Inflammatory macrophage treated with lipopolysaccharide for 1 hour (primary cell): Measurements from ENCODE around the gene NR5A2.
A peak's percentile ranks its signal among the peaks of the same experiment; 100 is the strongest.
"Not testable (repeated sequence)": the region's sequence is repeated elsewhere in the genome, so short reads cannot be mapped to it uniquely, and the experiment has no call there.

Experiments
- DNase-seq, 2 donors: peaks; one replicate each; pipeline ENCODE4 v3.0.0-alpha.2; 2020 to 2022

The NR5A2 gene

GRCh38 chr1:200166411-200166810 lies 138.9 kb downstream of the NR5A2 start:
- DNase-seq = peak; percentile 57 to 65

DNA sequence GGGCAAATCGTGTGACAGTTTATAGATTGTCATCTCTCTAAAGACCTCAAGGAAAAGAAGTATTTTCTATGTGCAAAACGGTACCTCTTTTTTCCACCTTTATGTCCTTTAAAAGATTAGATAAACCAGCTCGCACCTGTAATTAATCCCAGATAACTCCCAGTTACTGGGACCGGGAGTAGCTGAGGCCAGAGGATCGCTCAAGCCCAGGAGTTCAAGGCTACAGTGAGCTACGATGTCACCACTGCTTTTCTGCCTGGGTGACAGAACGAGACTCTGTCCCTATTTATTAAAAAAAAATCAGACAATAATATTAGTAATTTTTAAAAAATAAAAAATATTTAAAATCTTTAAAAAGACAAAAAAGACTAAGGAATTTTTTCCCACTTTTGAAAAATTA lies 141.4 kb downstream of the NR5A2 start:
- DNase-seq = no peak

DNA sequence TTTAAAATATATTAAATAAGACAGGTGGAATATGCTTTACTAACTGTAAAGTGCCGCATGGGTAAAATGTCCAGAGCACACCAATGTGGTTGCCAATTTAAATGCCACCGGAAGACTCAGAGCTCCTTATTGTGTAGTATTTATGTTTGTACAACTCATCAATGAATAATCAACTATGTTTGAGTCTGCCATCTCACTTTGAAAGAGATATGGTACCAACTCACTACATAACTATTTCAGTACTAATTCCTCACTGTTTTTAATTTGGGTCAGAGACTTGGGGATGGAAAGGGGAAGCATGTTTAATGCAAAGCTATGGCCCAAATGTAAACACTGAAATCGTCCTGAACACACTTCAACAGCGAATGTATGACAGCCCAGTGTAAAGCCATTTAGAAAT lies 144.8 kb downstream of the NR5A2 start:
- no peak for DNase-seq

DNA sequence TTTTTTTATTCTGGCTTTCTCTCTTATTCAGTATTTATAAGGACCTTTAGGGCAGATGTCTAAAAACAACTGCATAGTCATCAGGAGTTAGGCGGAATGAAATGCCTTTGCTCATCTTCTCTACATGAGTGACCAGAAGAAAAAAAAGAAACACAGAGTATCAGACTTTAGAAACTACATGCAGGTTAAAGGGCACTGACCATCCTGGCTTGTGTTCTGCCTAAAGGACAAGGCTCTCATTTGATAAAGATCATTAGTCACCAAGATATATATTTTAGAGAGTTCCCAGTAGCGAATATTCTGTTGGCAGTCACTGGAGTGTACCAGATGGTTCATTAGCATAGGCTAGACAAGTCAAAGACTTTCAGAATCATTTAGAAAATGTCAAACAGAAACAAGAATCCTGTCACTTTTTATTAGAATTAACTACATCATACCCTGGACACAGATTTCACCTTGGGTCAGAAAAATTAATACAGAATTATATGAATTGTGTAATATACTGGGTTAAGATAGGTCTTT lies 145.6 kb downstream of the NR5A2 start:
- no peak for DNase-seq

- no peak for DNase-seq
Observed at GRCh38 chr1:200174525-200175295, 147.2 kb downstream of the NR5A2 start.

GRCh38 chr1:200176181-200176580 lies 148.7 kb downstream of the NR5A2 start:
- no peak for DNase-seq

DNA sequence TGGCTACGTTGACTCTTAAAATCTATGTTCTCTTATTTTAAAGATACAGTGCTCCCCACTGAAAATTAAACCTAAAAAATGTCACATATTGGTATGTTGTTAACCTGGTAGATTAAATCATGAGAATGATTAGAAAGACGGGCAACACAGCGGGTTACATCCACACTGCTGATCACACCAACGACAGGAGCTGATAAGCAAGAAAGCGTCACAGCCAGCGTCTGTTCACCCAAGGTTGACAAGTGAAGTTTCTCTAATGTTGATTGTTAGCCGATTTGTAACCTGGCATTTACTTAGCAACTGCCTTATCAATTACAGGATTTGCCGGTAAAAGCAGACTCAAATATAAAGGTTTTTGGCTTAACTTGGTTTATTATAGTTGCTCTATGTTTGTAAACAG lies 149.3 kb downstream of the NR5A2 start:
- no peak for DNase-seq

DNA sequence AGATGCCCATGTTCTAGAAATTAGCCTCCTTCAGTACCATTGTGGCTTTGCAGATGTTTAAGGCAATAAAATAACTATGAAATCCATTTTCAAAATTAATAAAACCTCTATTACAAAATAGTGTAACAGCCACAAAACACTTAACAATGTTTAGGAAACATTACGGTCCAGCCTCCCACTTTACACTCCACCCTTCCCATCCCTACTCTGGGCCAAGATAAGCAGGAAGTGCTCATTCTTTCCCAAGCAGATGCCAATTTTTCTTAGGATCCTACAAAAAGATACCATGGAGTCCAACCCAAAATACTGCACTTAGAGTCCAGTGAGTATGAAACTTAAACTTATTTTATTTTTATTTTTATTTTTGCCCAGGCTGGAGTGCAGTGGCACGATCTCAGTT lies 150.8 kb downstream of the NR5A2 start:
- DNase-seq = no peak

DNA sequence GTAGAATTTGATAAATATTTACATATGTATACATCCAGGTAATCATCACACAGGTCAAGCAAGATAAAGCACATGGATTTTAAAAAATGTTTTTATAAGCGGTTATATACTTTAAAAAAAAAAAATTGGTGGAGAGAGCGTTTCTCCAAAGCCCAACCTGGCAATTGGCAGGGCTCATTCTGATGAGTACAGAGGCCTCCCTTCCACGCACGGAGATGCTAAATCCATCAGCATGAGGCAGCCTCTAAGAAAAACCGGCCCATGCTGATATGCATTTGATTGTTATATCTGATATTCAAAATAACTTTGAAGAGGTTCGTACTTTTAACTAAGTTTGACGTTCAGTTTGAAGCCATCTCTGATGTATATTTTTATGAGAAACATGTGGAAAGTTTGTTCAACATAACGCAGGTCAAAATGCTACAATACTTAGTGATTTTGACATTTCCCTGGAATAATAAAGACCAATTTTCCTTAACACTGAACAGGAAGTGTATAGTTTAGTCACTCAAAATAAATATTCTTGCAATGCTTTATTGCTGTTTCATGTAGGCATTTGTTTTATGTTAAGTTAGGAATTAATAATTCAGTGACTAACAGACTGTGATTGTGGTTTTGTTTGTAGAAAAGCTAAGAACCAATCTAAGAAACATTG lies 151.7 kb downstream of the NR5A2 start:
- DNase-seq = no peak

DNA sequence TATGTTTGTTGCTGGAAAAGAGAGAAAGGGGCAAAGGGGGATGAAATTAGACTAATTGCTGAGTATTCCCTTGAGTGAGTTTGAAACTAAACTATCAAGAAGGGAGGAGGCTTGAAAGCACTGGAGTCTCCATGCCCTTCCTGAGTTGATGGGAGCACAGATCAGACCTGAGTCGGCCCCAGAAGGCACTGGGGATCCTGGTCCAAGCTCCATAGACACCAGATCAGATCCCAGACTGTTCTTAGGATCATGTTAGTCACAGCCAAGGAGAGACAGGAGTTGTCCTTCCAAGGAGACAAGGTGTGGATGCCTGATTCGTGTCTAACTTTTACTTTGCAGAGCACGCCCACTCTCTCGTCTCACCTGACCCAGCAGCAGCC lies 152.3 kb downstream of the NR5A2 start:
- no peak for DNase-seq

DNA sequence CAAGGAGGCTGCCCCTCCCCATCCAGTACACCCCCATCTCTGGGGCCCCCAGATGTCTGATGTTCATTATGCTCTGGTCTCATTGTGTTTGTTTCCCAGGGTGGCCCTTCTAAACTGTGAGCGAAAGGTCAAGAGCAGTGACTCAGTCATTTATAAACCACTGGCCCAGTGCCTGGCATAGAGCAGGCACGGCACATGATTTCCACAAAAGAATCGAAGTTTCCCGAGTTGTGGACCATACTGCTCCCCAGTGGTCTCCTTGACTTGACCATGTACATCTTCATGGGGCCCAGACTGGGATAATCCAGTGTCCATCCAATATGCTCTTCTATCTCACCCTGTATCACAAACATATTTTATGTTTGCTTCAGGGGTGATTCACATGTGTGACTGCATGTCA lies 153.3 kb downstream of the NR5A2 start:
- DNase-seq = no peak

GRCh38 chr1:200181861-200182260 lies 154.4 kb downstream of the NR5A2 start:
- no peak for DNase-seq

- DNase-seq = no peak
Observed at GRCh38 chr1:200182701-200183100, 155.2 kb downstream of the NR5A2 start.

DNA sequence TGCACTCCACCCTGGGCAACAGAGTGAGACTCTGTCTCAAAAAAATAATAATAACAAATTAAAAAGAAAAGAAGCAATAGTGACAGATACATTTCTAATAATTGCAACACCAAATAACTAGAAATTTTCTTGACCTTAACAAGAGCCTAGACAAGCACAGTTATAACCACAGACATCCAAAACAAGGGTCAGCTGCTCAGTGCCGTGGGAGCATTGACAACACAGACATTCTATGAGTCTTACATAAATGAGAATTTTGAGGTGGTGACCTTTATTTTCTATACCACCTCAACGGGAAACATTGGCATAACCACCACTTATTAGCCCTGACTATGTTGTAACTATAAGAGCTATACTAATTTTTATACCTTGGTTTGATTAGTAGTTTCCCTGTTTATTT lies 156.1 kb downstream of the NR5A2 start:
- DNase-seq = peak in 1 of 2 donors; percentile 8

DNA sequence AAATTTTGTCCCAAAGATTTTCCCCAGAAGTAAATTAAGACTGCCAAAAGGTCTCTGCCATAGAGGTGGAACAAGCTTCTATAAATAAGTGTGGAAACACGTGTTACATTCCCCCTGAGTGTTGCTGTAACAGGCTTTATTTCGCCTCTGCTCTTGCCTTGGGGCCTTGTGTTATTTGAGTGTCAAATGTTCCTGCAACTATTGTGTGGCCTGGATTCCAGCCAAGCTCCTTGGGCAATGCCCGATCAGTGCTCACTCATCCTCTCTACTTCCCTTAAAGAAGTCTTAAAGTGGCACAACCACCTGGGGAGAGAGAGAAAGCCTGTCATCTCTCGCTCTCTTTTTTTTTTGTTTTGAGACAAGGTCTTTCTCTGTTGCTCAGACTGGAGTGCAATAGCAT lies 156.7 kb downstream of the NR5A2 start:
- DNase-seq = peak; percentile 87 to 89

GRCh38 chr1:200185191-200185590 lies 157.7 kb downstream of the NR5A2 start:
- DNase-seq = peak; percentile 29 to 54

GRCh38 chr1:200187332-200187731 lies 159.8 kb downstream of the NR5A2 start:
- not testable (repeated sequence) for DNase-seq

DNA sequence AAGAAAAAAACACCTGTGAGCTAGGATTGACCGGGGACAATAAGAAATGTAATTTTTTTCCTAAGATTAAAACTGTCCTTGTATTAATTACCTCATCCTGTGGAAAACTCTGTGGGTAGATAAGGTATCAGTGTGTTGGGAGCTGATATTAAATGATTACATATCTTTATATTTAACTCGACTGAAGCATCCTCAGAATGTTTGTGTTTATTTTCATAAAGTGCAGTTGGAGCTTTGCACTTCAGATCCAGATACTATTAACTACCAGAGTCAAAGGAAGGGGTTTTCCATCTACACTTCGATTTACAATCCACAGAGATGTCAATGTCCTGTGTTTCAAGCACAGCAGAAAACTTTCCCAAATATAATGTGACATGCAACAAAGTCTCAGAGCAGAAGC lies 164.5 kb downstream of the NR5A2 start:
- no peak for DNase-seq

GRCh38 chr1:200194477-200194876 lies 167.0 kb downstream of the NR5A2 start:
- DNase-seq = no peak

- DNase-seq = no peak
Observed at GRCh38 chr1:200198236-200198635, 170.7 kb downstream of the NR5A2 start.

DNA sequence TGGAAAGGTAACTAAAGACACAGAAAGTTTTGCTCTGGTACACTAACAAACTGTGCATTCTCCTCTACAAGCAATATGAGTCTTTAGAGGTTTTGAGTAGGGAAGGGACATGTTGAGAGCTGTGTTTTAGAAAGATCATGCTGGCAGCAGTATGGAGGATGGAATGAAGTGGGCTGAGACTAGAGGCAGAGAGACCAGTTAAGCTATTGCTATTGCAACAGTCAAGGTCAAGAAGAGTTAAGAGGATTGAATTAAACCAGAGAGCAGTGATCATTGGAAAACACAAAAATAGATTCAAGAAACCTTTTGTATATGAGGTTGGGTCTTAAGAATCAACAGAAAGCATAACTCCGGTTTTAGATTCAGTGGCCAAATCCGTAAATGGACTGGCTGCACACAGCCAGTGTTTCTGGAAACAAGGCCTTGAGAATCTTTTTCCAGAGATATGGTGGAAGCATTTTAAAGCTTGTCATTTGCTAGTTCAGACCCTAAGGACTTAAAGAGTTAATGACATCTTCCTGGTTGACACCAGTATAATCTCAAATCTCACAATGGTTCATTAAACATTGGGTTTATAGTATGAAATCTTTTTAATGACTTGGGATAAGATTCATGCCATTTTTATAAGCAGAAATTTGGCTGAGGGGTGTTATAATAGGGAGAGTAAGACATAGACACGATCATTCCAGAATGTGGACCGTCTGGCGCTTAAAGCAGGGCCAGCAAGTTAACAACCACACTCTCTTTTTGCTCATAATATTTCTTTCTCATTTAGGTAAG lies 177.9 kb downstream of the NR5A2 start:
- DNase-seq = no peak

DNA sequence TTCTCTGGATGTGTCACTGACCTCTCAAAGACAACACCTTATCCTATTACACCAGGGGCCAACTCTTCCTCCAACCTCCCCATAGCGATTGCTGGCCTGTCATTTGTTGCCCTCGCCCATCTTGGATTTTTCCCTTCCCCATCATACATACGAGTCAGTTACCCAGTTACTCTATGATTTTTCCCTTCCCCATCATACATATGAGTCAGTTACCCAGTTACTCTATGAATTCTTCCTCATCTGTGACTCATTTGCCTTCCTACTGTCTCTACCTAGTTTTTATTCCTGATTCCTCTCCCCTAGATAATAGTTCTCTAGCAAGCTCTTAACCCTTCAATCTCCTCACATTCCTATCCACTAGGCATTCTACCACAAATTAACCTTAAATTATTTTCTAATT lies 178.8 kb downstream of the NR5A2 start:
- DNase-seq = peak; percentile 27 to 31

GRCh38 chr1:200206761-200207160 lies 179.3 kb downstream of the NR5A2 start:
- no peak for DNase-seq

DNA sequence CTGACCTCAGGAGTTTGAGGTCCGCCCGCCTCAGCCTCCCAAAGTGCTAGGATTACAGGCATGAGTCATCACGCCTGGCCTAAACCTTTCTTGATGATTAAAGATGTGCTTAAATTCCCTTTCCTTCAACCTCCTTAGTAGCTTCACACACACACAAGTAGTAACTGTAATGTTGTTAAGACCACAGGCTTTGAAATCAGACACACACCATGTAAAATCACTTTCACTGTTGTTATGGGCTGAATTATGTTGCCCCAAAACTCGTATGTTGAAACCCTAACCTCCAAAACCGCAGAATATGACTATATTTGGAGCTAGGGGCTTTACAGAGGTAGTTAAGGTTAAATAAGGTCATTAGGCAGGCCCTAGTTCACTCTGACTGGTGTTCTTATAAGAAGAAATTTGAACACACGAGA lies 180.2 kb downstream of the NR5A2 start:
- DNase-seq = peak in 1 of 2 donors; percentile 5
